ENCODE data around the gene OR3A2.

- TF ChIP-seq, protein P1, sequence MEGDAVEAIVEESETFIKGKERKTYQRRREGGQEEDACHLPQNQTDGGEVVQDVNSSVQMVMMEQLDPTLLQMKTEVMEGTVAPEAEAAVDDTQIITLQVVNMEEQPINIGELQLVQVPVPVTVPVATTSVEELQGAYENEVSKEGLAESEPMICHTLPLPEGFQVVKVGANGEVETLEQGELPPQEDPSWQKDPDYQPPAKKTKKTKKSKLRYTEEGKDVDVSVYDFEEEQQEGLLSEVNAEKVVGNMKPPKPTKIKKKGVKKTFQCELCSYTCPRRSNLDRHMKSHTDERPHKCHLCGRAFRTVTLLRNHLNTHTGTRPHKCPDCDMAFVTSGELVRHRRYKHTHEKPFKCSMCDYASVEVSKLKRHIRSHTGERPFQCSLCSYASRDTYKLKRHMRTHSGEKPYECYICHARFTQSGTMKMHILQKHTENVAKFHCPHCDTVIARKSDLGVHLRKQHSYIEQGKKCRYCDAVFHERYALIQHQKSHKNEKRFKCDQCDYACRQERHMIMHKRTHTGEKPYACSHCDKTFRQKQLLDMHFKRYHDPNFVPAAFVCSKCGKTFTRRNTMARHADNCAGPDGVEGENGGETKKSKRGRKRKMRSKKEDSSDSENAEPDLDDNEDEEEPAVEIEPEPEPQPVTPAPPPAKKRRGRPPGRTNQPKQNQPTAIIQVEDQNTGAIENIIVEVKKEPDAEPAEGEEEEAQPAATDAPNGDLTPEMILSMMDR (IDR thresholded peaks at IDR 0.05) = no peak
- no peak for TF ChIP-seq POLR2AphosphoS5 (IDR thresholded peaks at IDR 0.05)
These were observed at the start of gene OR3A2 for GRCh38 chr17:3385869-3386816.
